HG02759 (cell line): ENCODE results near the gene DES.

Source experiments
- ATAC-seq: cut with Tn5 transposase; IDR thresholded peaks from one replicate; pipeline ENCODE4 v1.9.1; 2021; ENCODE audit warnings: mild to moderate bottlenecking, moderate library complexity; ENCODE audit not compliant: unreplicated experiment

Gene DES

GRCh38 chr2:219470429-219470828 lies 52.3 kb downstream of the DES start:
- ATAC-seq, result no peak

GRCh38 chr2:219471476-219472371 lies 53.5 kb downstream of the DES start:
- ATAC-seq, result no peak

DNA sequence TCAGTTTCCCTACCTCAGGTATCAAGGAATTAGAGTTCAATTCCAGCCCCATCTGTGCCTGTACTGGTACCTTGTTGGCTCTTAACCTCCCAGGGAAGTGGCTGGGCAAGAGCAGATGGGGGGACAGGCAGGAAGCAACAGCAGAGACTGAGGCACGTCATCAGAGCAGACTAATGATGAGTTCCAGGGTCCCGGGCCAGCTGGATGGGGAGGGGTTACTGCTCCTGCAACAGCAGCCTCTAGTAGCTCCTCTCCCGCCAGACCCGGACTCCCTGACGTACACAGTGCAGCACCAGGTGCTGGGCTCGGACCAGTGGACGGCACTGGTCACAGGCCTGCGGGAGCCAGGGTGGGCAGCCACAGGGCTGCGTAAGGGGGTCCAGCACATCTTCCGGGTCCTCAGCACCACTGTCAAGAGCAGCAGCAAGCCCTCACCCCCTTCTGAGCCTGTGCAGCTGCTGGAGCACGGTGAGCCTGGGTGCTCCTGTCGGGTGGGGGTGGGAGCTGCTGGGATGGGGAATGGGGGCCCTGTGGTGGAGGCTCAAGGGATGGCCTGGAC lies 54.5 kb downstream of the DES start:
- ATAC-seq, result no peak

GRCh38 chr2:219473511-219473910 lies 55.3 kb downstream of the DES start:
- ATAC-seq, result no peak

DNA sequence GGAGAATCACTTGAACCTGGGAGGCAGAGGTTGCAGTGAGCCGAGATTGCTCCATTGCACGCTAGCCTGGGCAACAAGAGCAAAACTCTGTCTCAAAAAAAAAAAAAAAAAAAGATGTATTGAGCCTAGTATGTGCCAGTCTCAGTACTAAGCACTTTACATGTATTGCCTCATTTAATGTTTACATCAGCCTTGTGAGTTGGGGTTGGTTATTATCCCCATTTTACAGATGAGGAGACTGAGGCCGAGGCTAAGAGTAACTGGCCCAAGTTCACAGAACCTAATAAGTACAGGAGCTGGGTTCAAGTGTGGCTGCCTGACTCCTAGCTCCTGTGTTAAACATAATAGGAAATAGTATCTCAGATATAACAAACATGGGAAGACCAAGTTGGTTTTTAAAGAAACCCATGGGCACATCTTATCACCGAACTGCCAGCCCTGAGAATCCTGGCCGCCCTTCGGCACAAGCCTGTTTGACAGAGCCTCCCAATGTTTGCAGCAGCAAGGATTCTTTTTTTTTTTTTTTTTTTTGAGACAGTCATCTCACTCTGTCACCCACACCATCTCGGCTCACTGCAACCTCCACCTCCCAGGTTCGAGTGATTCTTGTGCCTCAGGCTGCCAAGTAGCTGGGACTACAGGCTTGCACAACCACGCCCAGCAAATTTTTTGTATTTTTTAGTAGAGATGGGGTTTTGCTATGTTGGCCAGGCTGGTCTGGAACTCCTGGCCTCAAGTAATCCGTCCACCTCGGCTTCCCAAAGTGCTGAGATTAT lies 56.3 kb downstream of the DES start:
- ATAC-seq, result no peak

DNA sequence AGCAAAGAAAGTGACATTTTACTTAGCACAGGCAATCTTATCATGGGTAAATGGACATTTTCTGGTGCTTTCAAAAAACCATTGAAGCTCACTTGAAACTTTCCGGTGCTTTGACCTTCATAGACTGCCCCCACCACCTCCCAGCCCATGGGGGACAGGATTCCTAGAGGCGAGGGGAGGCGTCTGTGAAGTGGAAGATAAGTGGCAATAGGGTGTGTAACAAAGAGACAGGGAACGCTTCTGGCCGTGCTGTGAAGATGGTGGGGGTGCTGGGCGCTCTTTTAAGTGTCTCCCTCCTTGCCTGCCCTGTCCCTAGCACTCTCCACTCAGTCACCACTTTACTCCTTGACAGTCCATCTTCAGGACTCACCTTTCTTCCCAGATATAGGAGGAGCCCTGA lies 57.1 kb downstream of the DES start:
- no peak for ATAC-seq

GRCh38 chr2:219475697-219476651 lies 57.8 kb downstream of the DES start:
- ATAC-seq, result no peak
